Endothelial cell of umbilical vein (primary cell): ENCODE measurements around the gene OR9G4. TPM values are rescaled to one million over a fixed set of nuclear protein-coding genes. Genes with fewer than 3 reads are reported as not detected.

ENCODE experiments used
- BruUV-seq: library from RNA; stranded (reverse); fragments of 400-500 nt; replicated peaks from 2 replicates; lab custom pipeline; 2021; lab: Mats Ljungman, UMichigan
- CTCF ChIA-PET: fragments of 300-600, 350-600 bp; sonication (Branson Sonifier 250); formaldehyde crosslinking; loops from one replicate; lab custom pipeline; 2021; ENCODE audit warnings: antibody characterized with exemption, inconsistent platforms; lab: Charles Lee
- POLR2A ChIA-PET: fragments of 300-600, 350-600 bp; sonication (Branson Sonifier 250); formaldehyde crosslinking; loops from one replicate; lab custom pipeline; 2021; ENCODE audit warnings: antibody characterized with exemption, inconsistent platforms; lab: Charles Lee
- DNase-seq: peaks from one replicate; pipeline ENCODE4 v3.0.0-alpha.2; 2011; ENCODE audit warnings: low read depth, low spot score
- FAIRE-seq: peaks from 2 replicates; lab custom pipeline; 2011; peaks lifted over from hg19 to GRCh38; lab: Jason Lieb, UNC
- H2AFZ ChIP-seq: 2 replicates; pipeline ENCODE4 v1.6.0; 2012; ENCODE audit warnings: low read depth, low read length, control low read depth, inconsistent platforms
- H3K27ac ChIP-seq: 2 replicates; pipeline ENCODE4 v1.5.1; 2011; ENCODE audit warnings: low read depth, mild to moderate bottlenecking, control low read depth, low read length, moderate library complexity; ENCODE audit not compliant: insufficient read depth
- H3K27me3 ChIP-seq, 2 experiments: 2 replicates each; pipeline versions ENCODE4 v1.6.0 to v1.6.1; 2011; ENCODE audit warnings: low read length in 2 of 2, mixed read lengths in 1 of 2; ENCODE audit not compliant: control insufficient read depth in 2 of 2, insufficient read depth in 2 of 2
- H3K36me3 ChIP-seq, 2 experiments: 2 replicates in 1 of 2; 3 replicates in 1 of 2; pipeline ENCODE4 v1.5.1; 2011; ENCODE audit warnings: low read length in 2 of 2, mild to moderate bottlenecking in 1 of 2, moderate library complexity in 1 of 2; ENCODE audit not compliant: control insufficient read depth in 2 of 2, insufficient read depth in 2 of 2; ENCODE audit errors: extremely low read depth in 1 of 2
- H3K4me1 ChIP-seq: 3 replicates; pipeline ENCODE4 v1.5.1; 2011; ENCODE audit warnings: mild to moderate bottlenecking, low read length; ENCODE audit not compliant: control insufficient read depth, insufficient read depth; ENCODE audit errors: extremely low read depth
- H3K4me2 ChIP-seq: 2 replicates; pipeline ENCODE4 v1.6.1; 2011; ENCODE audit warnings: low read length, control low read depth, mixed read lengths; ENCODE audit not compliant: insufficient read depth
- H3K4me3 ChIP-seq, 3 experiments: fragments of 200-600 bp in 1 of 3; sonication (generic), shearing (Covaris generic) in 1 of 3; replicated peaks in 1 of 3; 2 replicates each; pipeline ENCODE4 v1.5.1; 2011 to 2016; ENCODE audit warnings: control low read depth in 3 of 3, low read length in 3 of 3, mild to moderate bottlenecking in 2 of 3, inconsistent platforms in 1 of 3, low read depth in 1 of 3, moderate library complexity in 1 of 3; ENCODE audit not compliant: insufficient read depth in 1 of 3
- H3K79me2 ChIP-seq: 2 replicates; pipeline ENCODE4 v1.6.0; 2012; ENCODE audit warnings: low read length, inconsistent platforms; ENCODE audit not compliant: control insufficient read depth, insufficient read depth
- H3K9ac ChIP-seq: replicated peaks from 2 replicates; pipeline ENCODE3; 2011; ENCODE audit warnings: low read length, control low read depth; ENCODE audit not compliant: insufficient read depth; ENCODE audit errors: extremely low read depth
- H3K9me1 ChIP-seq: replicated peaks from 3 replicates; pipeline ENCODE4 v1.6.0; 2011; ENCODE audit warnings: mild to moderate bottlenecking, low read length; ENCODE audit not compliant: control insufficient read depth, insufficient read depth; ENCODE audit errors: extremely low read depth
- H3K9me3 ChIP-seq: replicated peaks from 2 replicates; pipeline ENCODE4 v1.5.1; 2012; ENCODE audit warnings: low read length, inconsistent platforms; ENCODE audit not compliant: control insufficient read depth, insufficient read depth
- H4K20me1 ChIP-seq: replicated peaks from 2 replicates; pipeline ENCODE3; 2011; ENCODE audit warnings: mild to moderate bottlenecking, low read length; ENCODE audit not compliant: control insufficient read depth, insufficient read depth; ENCODE audit errors: extremely low read depth
- EZH2 ChIP-seq: IDR thresholded peaks from 2 replicates; pipeline ENCODE4 v1.6.1; 2012; ENCODE audit warnings: borderline replicate concordance, low read depth, mild to moderate bottlenecking, moderate library complexity, low read length, inconsistent platforms; ENCODE audit not compliant: severe bottlenecking
- GATA2 ChIP-seq: IDR thresholded peaks from 2 replicates; pipeline ENCODE4 v1.7.0; 2011; ENCODE audit warnings: low read depth, mild to moderate bottlenecking, moderate library complexity, mixed read lengths, low read length; ENCODE audit not compliant: insufficient read length, insufficient read depth
- JUN ChIP-seq: IDR thresholded peaks from 2 replicates; pipeline ENCODE4 v1.6.1; 2011; ENCODE audit warnings: borderline replicate concordance, low read depth; ENCODE audit not compliant: insufficient read length, insufficient read depth
- MYC ChIP-seq: IDR thresholded peaks from one replicate; pipeline ENCODE4 v1.6.1; 2011; ENCODE audit warnings: mild to moderate bottlenecking, low read depth, low read length
- POLR2A ChIP-seq: IDR thresholded peaks from 2 replicates; pipeline ENCODE4 v1.6.1; 2012; ENCODE audit warnings: low read depth, mild to moderate bottlenecking, control low read depth, low read length
- POLR2AphosphoS5 ChIP-seq: IDR thresholded peaks from 2 replicates; pipeline ENCODE4 v1.6.1; 2012; ENCODE audit warnings: low read depth, mild to moderate bottlenecking, control low read depth, low read length, moderate library complexity; ENCODE audit not compliant: insufficient read depth
- dilution Hi-C: fragments of 300-500 bp; cut with MboI; formaldehyde crosslinking; loops from one replicate; pipeline ENCODE4 v1.15.0; 2019; ENCODE audit warnings: low sequenced_read_pairs; ENCODE audit not compliant: extremely low pct_ligation_motif_present
- intact Hi-C: fragments of 100-400 bp; cut with micrococcal nuclease; formaldehyde crosslinking; loops from one replicate; pipeline ENCODE4 v1.10.0; 2022
- polyA plus RNA-seq, 4 experiments: library from polyadenylated mRNA; depleted of rRNA in 3 of 4; stranded (reverse) in 3 of 4; unstranded in 1 of 4; fragments of >200 nt; gene quantifications; 2 replicates each; pipeline versions ENCODE4 v1.2.1 to v1.2.3, GENCODE V29; 2011 to 2012; ENCODE audit warnings: missing spikeins in 1 of 4
- total RNA-seq: library from RNA; stranded (reverse); gene quantifications from 2 replicates; pipeline ENCODE4 v1.2.3, GENCODE V29; 2021
- TF ChIP-seq, protein P1 (sequence below), 2 donors: IDR thresholded peaks; 1 replicate in 1 of 2; 2 replicates in 1 of 2; pipeline ENCODE4 v1.5.1; 2011; ENCODE audit warnings: low read length in 2 of 2, mild to moderate bottlenecking in 2 of 2, moderate library complexity in 2 of 2, control low read depth in 1 of 2, inconsistent platforms in 1 of 2, low read depth in 1 of 2; ENCODE audit not compliant: insufficient read depth in 1 of 2; ENCODE audit errors: extremely low read depth in 1 of 2
- TF ChIP-seq, protein P2 (sequence below): IDR thresholded peaks from 2 replicates; pipeline ENCODE4 v1.6.1; 2011; ENCODE audit not compliant: insufficient read depth, insufficient read length

OR9G4 gene
- total and polyA plus RNA-seq, 2 donors (not counting 3 experiments of a cell fraction or from before 2014, with no cell fraction given) = not detected

DNA sequence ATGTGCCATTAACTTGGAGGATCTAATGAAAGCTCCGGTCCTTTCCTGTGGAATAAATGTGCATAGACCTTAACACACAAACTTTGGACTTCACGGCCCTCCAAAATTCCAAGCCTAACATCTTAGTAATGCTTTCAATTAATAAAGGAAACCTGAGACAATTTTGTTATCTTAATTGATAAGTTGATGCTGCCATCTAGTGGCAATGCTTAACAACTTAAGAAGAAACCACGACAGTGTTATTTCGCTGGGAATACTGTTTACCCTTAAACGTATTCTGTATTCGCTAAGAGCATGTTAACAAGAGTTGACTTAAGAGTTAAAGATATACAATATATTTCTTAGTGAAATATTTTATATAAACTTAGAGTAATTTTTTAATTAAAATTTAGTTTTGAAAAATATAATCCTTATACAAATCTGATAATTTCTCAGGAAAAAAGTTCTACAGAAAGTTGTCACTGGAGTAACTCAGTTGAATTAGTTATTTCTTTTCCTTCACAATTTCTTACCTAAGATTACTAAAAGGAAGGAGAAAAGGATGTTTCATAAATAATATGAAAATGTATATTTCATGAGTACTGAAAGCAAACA, 35.0 kb upstream of the OR9G4 start:
- Histone ChIP-seq H3K9me3 (no peaks in the 10 kb centered on the region), H3K4me1 (no peaks in the 10 kb centered on the region), H3K36me3 (no peaks in the 10 kb centered on the region), H3K4me3 (no peak overlapping the region), H3K27me3 (no peaks in the 10 kb centered on the region), H3K9me1 (no peaks in the 10 kb centered on the region), H4K20me1 (no peaks in the 10 kb centered on the region), H3K27ac (no peak overlapping the region), H3K4me2 (no peak overlapping the region), H2AFZ (no peak overlapping the region), H3K79me2 (no peaks in the 10 kb centered on the region), H3K9ac (no peak overlapping the region)
- no TSS peak for BruUV-seq
- dilution Hi-C loops (no loop called here), intact Hi-C loops (loop anchor here (2.0 kb wide), 2 partner anchors 465 to 841 kb away; no protein-coding TSS in a partner anchor)
- FAIRE-seq (peak; percentile 67), DNase-seq (peak; percentile 36)
- ChIA-PET POLR2A (no interaction called here), CTCF (interaction anchor here (1.3 to 1.7 kb wide), 2 partner anchors 9 to 466 kb away, joined by 5 to 6 read pairs; no protein-coding TSS in a partner anchor)
- no peak for TF ChIP-seq POLR2AphosphoS5
- TF ChIP-seq, protein P1, sequence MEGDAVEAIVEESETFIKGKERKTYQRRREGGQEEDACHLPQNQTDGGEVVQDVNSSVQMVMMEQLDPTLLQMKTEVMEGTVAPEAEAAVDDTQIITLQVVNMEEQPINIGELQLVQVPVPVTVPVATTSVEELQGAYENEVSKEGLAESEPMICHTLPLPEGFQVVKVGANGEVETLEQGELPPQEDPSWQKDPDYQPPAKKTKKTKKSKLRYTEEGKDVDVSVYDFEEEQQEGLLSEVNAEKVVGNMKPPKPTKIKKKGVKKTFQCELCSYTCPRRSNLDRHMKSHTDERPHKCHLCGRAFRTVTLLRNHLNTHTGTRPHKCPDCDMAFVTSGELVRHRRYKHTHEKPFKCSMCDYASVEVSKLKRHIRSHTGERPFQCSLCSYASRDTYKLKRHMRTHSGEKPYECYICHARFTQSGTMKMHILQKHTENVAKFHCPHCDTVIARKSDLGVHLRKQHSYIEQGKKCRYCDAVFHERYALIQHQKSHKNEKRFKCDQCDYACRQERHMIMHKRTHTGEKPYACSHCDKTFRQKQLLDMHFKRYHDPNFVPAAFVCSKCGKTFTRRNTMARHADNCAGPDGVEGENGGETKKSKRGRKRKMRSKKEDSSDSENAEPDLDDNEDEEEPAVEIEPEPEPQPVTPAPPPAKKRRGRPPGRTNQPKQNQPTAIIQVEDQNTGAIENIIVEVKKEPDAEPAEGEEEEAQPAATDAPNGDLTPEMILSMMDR (IDR thresholded peaks at IDR 0.05; ENCODE audit: extremely low read depth in 1 of 2, insufficient read depth in 1 of 2, low read depth in 1 of 2, low read length in 2 of 2) = peak; percentile 18 to 27

DNA sequence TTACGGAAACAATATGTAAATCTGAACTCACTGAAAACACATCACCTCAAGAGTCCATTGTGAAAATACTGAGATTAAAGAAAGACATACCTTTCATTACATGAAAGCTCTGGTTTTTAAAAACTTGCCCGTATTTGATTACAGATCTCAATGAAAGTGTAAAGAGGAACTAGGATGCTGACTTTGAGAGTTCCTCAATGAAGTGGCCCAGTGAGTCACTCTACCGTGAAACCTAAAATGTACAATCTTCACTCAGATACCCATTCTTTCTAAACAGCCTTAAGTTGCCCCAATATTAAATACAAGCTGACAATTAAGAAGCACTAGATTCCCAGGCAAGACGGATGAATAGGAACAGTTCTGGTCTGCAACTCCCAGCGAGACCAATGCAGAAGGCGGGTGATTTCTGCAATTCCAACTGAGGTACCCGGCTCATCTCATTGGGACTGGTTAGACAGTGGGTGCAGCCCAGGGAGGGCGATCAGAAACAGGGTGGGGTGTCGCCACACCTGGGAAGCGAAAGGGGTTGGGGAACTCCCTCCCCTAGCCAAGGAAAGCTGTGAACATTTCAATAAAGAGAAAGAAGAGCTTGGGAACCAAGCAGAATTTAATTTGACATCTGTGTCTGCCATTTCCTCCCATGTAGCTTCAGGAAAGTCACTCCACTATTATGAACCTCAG, 33.8 kb upstream of the OR9G4 start:
- no TSS peak for BruUV-seq
- Histone ChIP-seq H3K9me3 (no peaks in the 10 kb centered on the region), H3K4me3 (no peak overlapping the region), H3K9ac (no peak overlapping the region), H3K36me3 (no peaks in the 10 kb centered on the region), H3K9me1 (no peaks in the 10 kb centered on the region), H3K4me2 (no peak overlapping the region), H3K27ac (no peak overlapping the region), H2AFZ (no peak overlapping the region), H3K79me2 (no peaks in the 10 kb centered on the region), H3K27me3 (no peaks in the 10 kb centered on the region), H4K20me1 (no peaks in the 10 kb centered on the region), H3K4me1 (no peaks in the 10 kb centered on the region)
- intact Hi-C loops = loop anchor here (2.0 kb wide), 2 partner anchors 466 to 840 kb away; no protein-coding TSS in a partner anchor
- dilution Hi-C loops = no loop called here
- POLR2A ChIA-PET = no interaction called here
- CTCF ChIA-PET = interaction anchor here (1.3 to 1.7 kb wide), 2 partner anchors 8 to 468 kb away, joined by 5 to 6 read pairs; no protein-coding TSS in a partner anchor
- no peak for DNase-seq
- no peak for FAIRE-seq
- TF ChIP-seq JUN = no peak
- no peak for TF ChIP-seq EZH2
- TF ChIP-seq GATA2 = no peak
- no peak for TF ChIP-seq POLR2A
- TF ChIP-seq, protein P1 (IDR thresholded peaks at IDR 0.05; ENCODE audit: extremely low read depth in 1 of 2, insufficient read depth in 1 of 2, low read depth in 1 of 2, low read length in 2 of 2) = no peak
- TF ChIP-seq MYC = no peak
- TF ChIP-seq, protein P2, sequence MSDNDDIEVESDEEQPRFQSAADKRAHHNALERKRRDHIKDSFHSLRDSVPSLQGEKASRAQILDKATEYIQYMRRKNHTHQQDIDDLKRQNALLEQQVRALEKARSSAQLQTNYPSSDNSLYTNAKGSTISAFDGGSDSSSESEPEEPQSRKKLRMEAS = no peak
